OCI-LY1 (cell line): ENCODE results near the gene HNRNPF.

ENCODE experiments used
- EZH2 ChIP-seq: fragments of 200-600 bp; sonication (generic), shearing (Covaris generic); IDR thresholded peaks from 2 replicates; pipeline ENCODE4 v1.8.0; 2017; ENCODE audit warnings: borderline replicate concordance, mixed run types, mild to moderate bottlenecking, antibody characterized with exemption, low read length, moderate library complexity, mixed read lengths
- TF ChIP-seq, protein P1 (sequence below): fragments of 200-600 bp; sonication (generic), shearing (Covaris generic); IDR thresholded peaks from 2 replicates; pipeline ENCODE4 v1.5.1; 2017; ENCODE audit warnings: mild to moderate bottlenecking, antibody characterized with exemption, low read length, moderate library complexity, mixed read lengths

- TF ChIP-seq, protein P1, sequence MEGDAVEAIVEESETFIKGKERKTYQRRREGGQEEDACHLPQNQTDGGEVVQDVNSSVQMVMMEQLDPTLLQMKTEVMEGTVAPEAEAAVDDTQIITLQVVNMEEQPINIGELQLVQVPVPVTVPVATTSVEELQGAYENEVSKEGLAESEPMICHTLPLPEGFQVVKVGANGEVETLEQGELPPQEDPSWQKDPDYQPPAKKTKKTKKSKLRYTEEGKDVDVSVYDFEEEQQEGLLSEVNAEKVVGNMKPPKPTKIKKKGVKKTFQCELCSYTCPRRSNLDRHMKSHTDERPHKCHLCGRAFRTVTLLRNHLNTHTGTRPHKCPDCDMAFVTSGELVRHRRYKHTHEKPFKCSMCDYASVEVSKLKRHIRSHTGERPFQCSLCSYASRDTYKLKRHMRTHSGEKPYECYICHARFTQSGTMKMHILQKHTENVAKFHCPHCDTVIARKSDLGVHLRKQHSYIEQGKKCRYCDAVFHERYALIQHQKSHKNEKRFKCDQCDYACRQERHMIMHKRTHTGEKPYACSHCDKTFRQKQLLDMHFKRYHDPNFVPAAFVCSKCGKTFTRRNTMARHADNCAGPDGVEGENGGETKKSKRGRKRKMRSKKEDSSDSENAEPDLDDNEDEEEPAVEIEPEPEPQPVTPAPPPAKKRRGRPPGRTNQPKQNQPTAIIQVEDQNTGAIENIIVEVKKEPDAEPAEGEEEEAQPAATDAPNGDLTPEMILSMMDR = no peak
- TF ChIP-seq EZH2 = no peak
Observed at GRCh38 chr10:43399320-43400310, 9.4 kb downstream of the HNRNPF start.
